GM15510 (cell line): ENCODE data around the gene HS6ST3.

Experiments
- POLR2A ChIP-seq: IDR thresholded peaks from 3 replicates; pipeline ENCODE4 v1.6.1; 2011; ENCODE audit warnings: borderline replicate concordance; ENCODE audit not compliant: insufficient read length; ENCODE audit errors: extremely low read depth

HS6ST3 gene

DNA sequence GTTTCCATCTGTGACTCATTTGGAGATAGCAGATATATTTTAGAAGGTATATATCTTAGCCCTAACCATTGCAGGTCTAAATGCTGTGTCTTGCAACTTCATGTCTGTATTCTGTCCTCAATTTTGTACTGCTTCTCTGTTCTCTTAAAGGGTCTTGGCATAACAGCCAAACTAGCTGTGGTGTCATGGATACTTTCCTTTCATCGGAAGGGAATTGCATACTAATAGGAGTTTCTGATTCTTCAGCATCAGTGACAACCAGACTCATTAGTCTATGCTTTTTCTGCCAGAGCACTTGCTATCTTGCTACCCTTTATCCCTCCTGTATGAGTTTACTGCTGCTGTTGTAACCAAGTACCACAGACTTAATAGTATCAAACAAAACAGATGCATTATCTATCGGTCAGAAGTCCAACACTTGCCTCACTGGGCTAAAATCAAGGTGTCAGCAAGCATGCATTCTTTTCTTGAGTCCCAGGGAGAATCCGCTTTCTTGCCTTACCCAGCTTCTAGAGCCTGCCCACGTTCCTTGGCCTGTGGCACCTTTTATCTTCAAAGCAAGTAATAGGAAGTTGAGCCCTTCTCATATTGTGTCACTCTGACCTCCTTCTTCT lies 253.1 kb downstream of the HS6ST3 start:
- TF ChIP-seq POLR2A = no peak

DNA sequence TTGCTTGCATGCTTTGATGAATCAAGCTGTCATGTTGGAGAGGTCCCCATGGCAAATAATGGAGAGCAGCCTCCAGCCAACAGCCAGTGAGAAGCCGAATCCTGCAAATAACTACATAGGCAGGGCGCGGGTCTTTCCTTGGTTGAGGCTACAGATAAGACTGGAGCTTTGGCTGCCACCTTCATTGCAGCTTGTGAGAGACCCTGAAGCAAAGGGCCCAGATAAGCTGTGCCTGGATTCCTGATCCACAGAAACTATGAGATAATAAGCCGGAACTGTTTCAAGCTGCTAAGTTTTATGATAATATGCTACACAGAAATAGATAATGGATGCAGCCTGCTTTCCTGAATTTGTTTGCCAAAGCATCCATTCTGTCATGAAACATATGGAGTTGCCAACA lies 257.0 kb downstream of the HS6ST3 start:
- TF ChIP-seq POLR2A = no peak

DNA sequence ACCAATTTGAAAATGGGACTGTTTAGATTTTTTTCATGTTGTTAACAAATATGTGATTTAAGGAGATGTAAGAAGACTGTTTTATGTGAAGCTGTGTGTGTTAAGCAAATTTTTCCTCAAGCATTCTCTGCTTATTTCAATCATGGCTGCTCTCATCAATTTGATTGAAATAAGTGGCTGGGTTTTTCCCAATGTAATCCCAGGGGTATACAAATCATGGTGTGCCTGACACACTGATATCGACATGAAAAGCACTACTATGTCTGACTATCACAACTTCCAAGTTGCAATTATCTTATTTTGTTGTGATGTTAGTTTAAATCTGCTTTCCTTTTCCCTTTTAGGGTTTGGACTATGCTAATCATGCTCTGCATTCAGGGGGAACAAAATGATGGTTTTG lies 283.7 kb downstream of the HS6ST3 start:
- no peak for TF ChIP-seq POLR2A

DNA sequence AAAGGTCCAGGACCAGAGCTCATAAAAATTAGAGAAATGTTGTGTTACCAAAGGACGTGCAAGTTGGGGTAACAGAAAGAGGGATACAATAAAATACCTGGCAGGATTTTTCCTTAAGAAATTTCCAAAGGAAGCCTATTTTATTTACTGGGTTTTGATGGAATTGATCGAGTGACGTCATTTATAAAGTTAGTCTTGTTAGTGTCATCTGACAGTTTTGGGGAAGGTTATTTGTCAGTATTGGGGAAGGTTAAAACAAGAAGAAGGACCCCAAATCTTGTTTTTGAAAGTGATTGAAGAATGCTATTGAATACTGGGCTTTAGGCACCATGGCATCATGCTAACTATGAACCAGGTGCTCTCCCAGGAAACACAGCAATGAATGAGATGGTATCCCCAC lies 287.9 kb downstream of the HS6ST3 start:
- TF ChIP-seq POLR2A = no peak

DNA sequence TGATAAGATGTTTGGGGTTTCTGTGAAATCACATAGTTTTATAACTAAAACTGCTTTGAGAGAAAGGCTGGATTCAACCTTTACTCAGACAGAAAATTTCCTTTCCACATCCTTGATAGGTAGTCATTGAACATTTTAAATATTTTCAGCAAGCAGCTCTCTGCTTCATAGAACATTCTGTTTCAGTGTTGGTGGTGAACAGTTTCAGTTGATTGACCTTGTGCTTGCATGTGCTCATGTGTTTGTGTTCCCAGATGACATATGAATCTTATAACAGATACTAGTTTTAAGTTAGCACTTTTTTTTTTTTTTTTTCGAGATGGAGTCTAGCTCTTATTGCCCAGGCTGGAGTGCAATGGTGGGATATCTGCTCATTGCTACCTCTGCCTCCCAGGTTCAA lies 290.1 kb downstream of the HS6ST3 start:
- no peak for TF ChIP-seq POLR2A

DNA sequence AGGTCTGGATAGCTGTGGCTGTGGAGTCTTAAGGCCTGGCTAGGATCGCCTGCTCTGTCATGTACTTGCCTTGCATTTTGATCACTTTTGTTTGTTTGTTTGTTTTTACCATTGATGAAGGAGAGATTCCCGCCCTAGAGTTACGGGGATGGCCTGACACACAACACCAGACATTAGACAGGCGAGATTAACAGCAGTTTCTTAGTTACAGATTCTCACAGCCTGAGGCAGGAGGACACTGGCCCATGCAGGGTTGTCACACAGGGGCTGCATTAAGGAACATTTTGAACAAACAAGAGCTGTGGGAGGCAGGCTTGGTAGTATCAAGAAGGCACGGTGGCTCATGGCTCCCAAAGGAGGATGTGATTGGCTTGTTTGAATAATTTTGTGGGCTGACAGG lies 291.8 kb downstream of the HS6ST3 start:
- TF ChIP-seq POLR2A = no peak

DNA sequence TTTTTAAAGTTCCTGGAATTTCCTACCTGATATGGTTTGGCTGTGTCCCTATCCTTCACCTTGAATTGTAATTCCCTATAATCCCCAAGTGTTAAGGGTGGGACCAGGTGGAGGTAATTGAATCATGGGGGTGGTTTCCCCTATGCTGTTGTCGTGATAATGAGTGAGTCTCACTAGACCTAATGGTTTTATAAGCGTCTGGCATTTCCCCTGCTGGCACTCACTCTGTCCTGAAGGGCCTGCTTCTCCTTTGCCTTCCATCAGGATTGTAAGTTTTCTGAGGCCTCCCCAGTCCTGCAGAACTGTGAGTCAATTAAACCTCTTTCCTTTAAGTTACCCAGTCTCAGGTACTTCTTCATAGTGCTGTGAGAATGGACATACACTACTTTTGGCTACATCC lies 298.7 kb downstream of the HS6ST3 start:
- no peak for TF ChIP-seq POLR2A

DNA sequence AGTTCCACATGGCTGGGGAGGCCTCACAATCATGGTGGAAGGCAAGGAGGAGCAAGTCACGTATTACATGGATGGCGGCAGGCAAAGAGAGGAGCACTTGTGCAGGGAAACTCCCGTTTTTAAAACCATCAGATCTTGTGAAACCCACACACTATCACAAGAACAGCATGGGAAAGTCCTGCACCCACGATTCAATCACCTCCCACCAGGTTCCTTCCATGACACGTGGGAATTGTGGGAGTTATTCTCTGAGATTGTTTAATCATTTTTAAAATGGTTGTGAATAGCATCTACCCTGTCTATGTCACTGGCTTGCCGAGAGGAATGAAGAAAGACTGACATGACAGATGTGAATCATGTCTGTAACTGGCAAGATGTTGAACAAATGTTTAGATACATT lies 301.7 kb downstream of the HS6ST3 start:
- TF ChIP-seq POLR2A = no peak

DNA sequence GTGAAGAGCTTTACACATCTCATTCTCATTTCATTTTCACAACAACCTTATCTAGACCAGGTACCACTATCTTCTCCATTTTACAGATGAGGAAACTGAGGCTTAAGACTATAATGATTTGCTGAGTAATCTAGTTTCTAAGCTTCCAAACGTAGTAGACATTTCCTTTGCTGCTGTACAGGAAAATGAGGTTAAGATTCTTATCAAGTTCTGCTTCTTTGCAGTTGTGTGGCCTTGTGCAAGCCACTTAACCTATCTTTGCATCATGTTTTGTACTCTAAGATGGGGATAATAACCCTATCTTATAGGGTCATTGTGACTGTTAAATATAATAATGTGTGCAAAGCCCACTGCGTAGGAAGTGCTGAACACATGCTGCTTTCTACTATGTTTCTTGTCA lies 307.9 kb downstream of the HS6ST3 start:
- no peak for TF ChIP-seq POLR2A

DNA sequence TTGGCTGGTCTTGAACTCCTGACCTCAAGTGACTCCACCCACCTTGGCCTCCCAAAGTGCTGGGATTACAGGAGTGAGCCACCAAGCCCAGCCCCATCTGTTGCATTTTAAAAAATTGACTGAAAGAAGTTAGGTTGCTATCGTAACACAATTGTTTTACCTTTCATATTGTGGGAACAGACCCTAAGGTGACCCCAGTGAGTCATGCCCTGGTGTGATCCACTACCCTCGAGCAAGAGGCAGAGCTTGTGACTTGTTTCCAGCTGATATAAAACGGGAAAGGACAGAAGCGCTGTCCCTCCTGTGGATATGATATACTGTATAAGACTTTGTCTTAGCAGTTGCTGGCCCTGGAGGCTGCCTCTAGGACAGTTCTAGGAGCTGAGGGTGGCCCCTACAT lies 308.6 kb downstream of the HS6ST3 start:
- no peak for TF ChIP-seq POLR2A

DNA sequence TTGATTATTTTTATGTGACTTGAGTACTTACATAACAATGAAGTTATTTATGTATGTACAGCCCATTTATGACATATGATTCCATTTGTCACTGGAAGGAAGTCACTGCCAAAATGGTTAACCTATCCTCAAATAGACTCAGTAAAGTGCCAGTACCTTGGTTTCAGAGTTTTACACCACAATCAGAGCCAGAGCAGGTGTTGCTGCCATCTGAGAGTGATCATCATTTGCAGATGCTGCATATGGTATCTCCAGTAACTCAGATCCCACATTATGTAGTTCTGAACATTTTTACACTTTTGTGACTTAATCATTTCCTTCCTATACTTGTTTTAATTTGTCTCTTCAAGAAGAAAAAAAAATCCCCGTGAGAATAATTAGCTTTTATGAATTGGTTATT lies 313.3 kb downstream of the HS6ST3 start:
- no peak for TF ChIP-seq POLR2A

DNA sequence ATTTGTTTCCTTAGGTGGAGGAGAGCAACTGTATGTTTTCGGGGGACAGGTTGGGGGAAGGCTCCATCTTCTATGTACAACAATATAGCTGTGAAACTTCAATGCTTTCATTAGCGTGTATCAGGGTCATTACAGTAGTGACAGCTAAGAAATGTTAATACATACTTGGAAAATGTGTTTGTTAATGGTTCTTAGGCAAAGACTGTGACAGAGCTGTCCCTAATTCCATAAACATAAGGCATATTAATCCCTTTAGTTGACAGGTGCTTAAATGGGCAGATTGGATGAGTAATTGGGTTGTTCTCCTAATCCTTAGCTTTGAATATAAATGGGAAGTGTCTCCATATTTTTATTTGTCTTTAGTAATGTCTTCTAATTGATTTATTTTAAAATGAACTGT lies 313.7 kb downstream of the HS6ST3 start:
- TF ChIP-seq POLR2A = no peak

DNA sequence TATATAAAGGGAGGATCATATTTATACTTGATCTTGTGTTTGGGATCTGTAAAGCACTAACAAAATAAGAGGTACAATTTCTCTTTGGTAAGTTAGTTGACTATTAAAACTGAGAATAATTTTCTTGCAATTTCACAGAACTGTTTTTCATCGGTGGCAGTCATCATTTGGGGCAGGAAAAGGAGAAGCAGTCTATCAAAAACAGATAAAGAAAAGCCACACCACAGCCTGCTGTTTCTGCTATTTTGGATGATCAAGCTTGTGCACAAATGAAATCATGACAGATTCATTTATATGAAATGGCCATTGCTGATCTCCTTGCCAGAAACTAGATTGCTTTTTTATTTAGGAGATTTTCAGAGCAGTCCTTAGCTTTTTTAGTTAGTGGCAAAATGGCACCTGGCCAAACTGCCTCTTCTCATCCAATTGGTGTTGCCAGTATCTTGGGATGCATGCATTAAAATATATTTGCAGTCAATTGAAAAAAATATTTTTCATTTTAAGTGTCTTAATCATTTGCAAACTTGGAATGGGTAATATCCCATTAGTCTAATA lies 326.0 kb downstream of the HS6ST3 start:
- TF ChIP-seq POLR2A = no peak

DNA sequence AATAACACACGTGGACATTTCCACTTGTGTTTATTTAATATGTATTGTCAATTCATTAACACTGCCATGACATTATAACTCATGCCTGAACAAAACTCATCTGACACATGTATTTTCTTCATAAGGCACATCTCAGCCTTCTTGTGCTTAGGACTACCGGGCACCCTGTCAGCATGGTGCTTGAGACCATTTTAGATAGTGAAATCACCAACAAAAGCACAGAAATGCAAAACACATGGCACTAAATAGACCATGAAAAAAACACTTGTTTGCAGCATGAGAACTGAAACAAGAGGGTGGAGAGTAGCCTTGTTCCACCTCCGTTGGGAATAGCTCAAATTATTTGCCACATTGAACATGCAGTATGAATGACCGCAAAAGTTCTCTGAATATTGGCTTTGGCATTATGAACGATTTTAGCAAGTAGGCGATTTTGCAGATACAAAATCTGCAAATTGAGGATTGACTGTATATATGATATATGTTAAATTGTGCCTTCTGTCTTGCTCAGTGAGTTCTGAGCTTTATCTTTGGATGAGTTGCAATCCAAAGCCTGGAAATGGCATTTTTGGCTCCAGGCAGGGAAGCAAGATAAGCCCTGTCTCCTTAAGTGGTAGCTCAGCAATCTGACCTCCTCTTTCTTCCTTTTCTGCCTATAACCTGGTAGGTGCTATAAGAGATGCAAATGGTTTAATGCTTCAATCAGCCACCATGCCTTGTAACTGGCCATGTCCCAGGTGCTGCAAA lies 328.2 kb downstream of the HS6ST3 start:
- TF ChIP-seq POLR2A = no peak

DNA sequence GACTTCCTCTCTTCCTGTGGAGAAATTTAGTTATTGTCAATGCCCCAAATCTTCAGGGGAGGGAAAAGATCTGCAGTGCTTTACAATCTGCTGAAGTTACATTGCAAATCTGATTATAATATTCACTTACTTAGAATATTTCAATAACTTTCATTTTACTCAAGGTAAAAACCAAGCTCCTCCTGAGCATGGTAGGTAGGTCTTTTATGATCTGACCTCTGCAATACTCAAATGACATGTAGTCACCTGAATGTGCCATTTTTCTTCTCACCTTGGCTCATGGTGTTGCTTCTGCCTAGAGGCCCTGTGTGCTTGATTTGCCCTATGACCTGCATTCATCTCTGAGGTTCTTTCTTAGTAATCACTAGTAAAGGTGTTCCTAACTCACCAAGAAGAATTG lies 331.4 kb downstream of the HS6ST3 start:
- no peak for TF ChIP-seq POLR2A

DNA sequence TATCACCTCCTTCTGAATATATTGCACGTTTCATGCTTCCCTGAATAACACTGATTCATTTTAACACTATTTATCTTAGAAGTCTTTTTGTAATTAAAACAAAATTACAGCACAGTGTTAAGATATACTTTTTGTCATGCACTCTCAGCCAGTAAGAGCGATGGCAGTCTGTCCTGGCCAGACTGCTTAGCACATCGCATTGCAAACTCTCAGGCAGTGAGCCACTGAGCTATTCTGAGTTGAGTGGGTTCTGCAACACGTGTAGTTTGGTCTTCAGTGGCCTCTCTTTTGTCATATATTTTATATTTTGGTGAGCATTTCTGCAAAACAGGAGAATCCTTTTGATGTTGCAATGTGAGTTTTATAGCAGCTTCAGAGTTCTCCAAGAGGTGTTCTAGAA lies 332.1 kb downstream of the HS6ST3 start:
- TF ChIP-seq POLR2A = no peak
